Upper lobe of left lung (tissue), 6 donors: Measurements from ENCODE around the gene AOC1. TPM values are rescaled to one million over a fixed set of nuclear protein-coding genes. Genes with fewer than 3 reads are reported as not detected.
A peak's percentile ranks its signal among the peaks of the same experiment; 100 is the strongest.

ENCODE experiments used
- ATAC-seq, 2 donors: fragments of 200-7000 bp; cut with Tn5 transposase; one replicate each; pipeline ENCODE4 v1.9.1; 2022; ENCODE audit warnings: mild to moderate bottlenecking in 2 of 2, moderate library complexity in 2 of 2; ENCODE audit not compliant: low FRiP score in 2 of 2
- DNase-seq, 2 donors: peaks; one replicate each; pipeline ENCODE4 v3.0.0-alpha.2; 2019 to 2020
- H3K27ac ChIP-seq, 4 donors: fragments of 200-600 bp; sonication (generic); one replicate each; pipeline ENCODE4 v1.5.1; 2016 to 2019
- H3K27me3 ChIP-seq, 4 donors: fragments of 200-600 bp; sonication (generic); one replicate each; pipeline ENCODE4 v1.5.1; 2017 to 2019
- H3K36me3 ChIP-seq, 4 donors: fragments of 200-600 bp; sonication (generic); one replicate each; pipeline ENCODE4 v1.5.1; 2016 to 2019
- H3K4me1 ChIP-seq, 4 donors: fragments of 200-600 bp; sonication (generic); one replicate each; pipeline ENCODE4 v1.5.1; 2018 to 2019
- H3K4me3 ChIP-seq, 4 donors: fragments of 200-600 bp; sonication (generic); one replicate each; pipeline ENCODE4 v1.5.1; 2017 to 2019; ENCODE audit warnings: mild to moderate bottlenecking in 2 of 4, moderate library complexity in 1 of 4
- H3K9me3 ChIP-seq, 4 donors: fragments of 200-600 bp; sonication (generic); one replicate each; pipeline ENCODE4 v1.5.1; 2018 to 2019
- CTCF ChIP-seq, 6 experiments: fragments of 450-650 bp in 4 of 6; fragments of 200-600 bp in 2 of 6; sonication (generic) in 2 of 6; IDR thresholded peaks; one replicate each; pipeline ENCODE4 v1.5.1; 2016 to 2019; ENCODE audit warnings: antibody characterized with exemption in 6 of 6
- EP300 ChIP-seq, 4 donors: sonication (generic); formaldehyde crosslinking; IDR thresholded peaks; one replicate each; pipeline ENCODE4 v1.5.1; 2017; ENCODE audit warnings: antibody characterized with exemption in 4 of 4, control low read depth in 2 of 4
- POLR2A ChIP-seq, 4 donors: fragments of 450-650 bp; IDR thresholded peaks; one replicate each; pipeline ENCODE4 v1.5.1; 2016 to 2017; ENCODE audit warnings: antibody characterized with exemption in 4 of 4, mild to moderate bottlenecking in 2 of 4
- POLR2AphosphoS5 ChIP-seq, 2 donors: sonication (generic); formaldehyde crosslinking; IDR thresholded peaks; one replicate each; pipeline ENCODE4 v1.5.1; 2017; ENCODE audit warnings: antibody characterized with exemption in 2 of 2
- WGBS, 2 donors: methylation state at CpG; one replicate each; pipeline ENCODE4 v1.1.5; 2017 to 2018; 5-methylcytosine and 5-hydroxymethylcytosine counted together
- total RNA-seq, 6 donors: library from RNA; depleted of rRNA in 4 of 6; stranded (reverse); fragments of >200 nt in 4 of 6; gene quantifications; one replicate each; pipeline versions ENCODE4 v1.1.0 to v1.2.1, GENCODE V29; 2016 to 2021
- donor health status: DM: no; HTN: no; CAD: no; lungs with moderate emphysema.
- donor health status: DM: no; HTN: yes; CAD: no; lungs with severe emphysema.

The AOC1 gene
- total RNA-seq, 6 donors from 2014 or later = 0.31 to 0.88 TPM; not detected in 4

GRCh38 chr7:150854066-150855000 is 2.0 kb downstream of the AOC1 start:
- DNase-seq = no peak
- Histone ChIP-seq H3K4me3 (no peak overlapping the region), H3K4me1 (no peaks in the 10 kb centered on the region), H3K27me3 (no peaks in the 10 kb centered on the region), H3K27ac (no peak overlapping the region), H3K36me3 (no peaks in the 10 kb centered on the region), H3K9me3 (no peaks in the 10 kb centered on the region)
- WGBS, 2 donors = 71 to 75% methylated on average over 19 of the region's 19 CpGs
- ATAC-seq = no peak
- TF ChIP-seq POLR2AphosphoS5 (IDR thresholded peaks at IDR 0.05) (no peak), POLR2A (IDR thresholded peaks at IDR 0.05) (no peak), CTCF (IDR thresholded peaks at IDR 0.05) (no peak)

- WGBS, 2 donors = 85 to 87% methylated on average over 6 of the region's 6 CpGs
- Histone ChIP-seq H3K9me3 (no peaks in the 10 kb centered on the region), H3K27ac (no peak overlapping the region), H3K36me3 (no peaks in the 10 kb centered on the region), H3K4me3 (no peak overlapping the region), H3K4me1 (no peaks in the 10 kb centered on the region), H3K27me3 (no peaks in the 10 kb centered on the region)
- TF ChIP-seq CTCF (IDR thresholded peaks at IDR 0.05) = no peak
- no peak for TF ChIP-seq EP300 (IDR thresholded peaks at IDR 0.05)
- no peak for TF ChIP-seq POLR2A (IDR thresholded peaks at IDR 0.05)
- TF ChIP-seq POLR2AphosphoS5 (IDR thresholded peaks at IDR 0.05) = no peak
- ATAC-seq (no peak), DNase-seq (no peak)
Measured at GRCh38 chr7:150855046-150855445, 2.7 kb downstream of the AOC1 start.

- Histone ChIP-seq H3K36me3 (no peaks in the 10 kb centered on the region), H3K27me3 (no peaks in the 10 kb centered on the region), H3K4me1 (no peaks in the 10 kb centered on the region), H3K9me3 (no peaks in the 10 kb centered on the region), H3K4me3 (no peak overlapping the region), H3K27ac (no peak overlapping the region)
- DNase-seq (no peak), ATAC-seq (no peak)
- TF ChIP-seq CTCF (IDR thresholded peaks at IDR 0.05) (no peak), POLR2A (IDR thresholded peaks at IDR 0.05) (no peak), POLR2AphosphoS5 (IDR thresholded peaks at IDR 0.05) (no peak), EP300 (IDR thresholded peaks at IDR 0.05) (no peak)
- 75 to 90% methylated on average over 9 of the region's 9 CpGs for WGBS, 2 donors
Measured at GRCh38 chr7:150855476-150856302, 3.4 kb downstream of the AOC1 start.

- Histone ChIP-seq H3K4me3 (no peak overlapping the region), H3K36me3 (no peaks in the 10 kb centered on the region), H3K4me1 (no peaks in the 10 kb centered on the region), H3K27me3 (no peaks in the 10 kb centered on the region), H3K27ac (no peak overlapping the region), H3K9me3 (no peaks in the 10 kb centered on the region)
- 87 to 93% methylated on average over 5 to 26 of the region's 26 CpGs for WGBS, 2 donors
- TF ChIP-seq CTCF (IDR thresholded peaks at IDR 0.05) (no peak), EP300 (IDR thresholded peaks at IDR 0.05) (no peak), POLR2A (IDR thresholded peaks at IDR 0.05) (no peak), POLR2AphosphoS5 (IDR thresholded peaks at IDR 0.05) (no peak)
- peak in 1 of 2 donors; percentile 60 for DNase-seq
- peak in 1 of 2 donors; percentile 7 for ATAC-seq
Measured at GRCh38 chr7:150856303-150857275, 4.3 kb downstream of the AOC1 start.
